ENCODE measurements around the gene FBXW4. TPM values are rescaled to one million over a fixed set of nuclear protein-coding genes. Genes with fewer than 3 reads are reported as not detected.
"Not testable (repeated sequence)": the region's sequence is repeated elsewhere in the genome, so short reads cannot be mapped to it uniquely, and the experiment has no call there.

The FBXW4 gene
- total RNA-seq, 1 donor from 2014 or later = 34.4 TPM

GRCh38 chr10:101602761-101603398 lies 92.1 kb downstream of the FBXW4 start:
- H3K27me3 Mint-ChIP-seq (ENCODE audit: low read depth) = no peaks in the 10 kb centered on the region
- no peaks in the 10 kb centered on the region for H3K4me1 Mint-ChIP-seq (ENCODE audit: low read depth)
- peaks cover 8% of the 10 kb centered on the region for H3K36me3 Mint-ChIP-seq (ENCODE audit: low read depth)
- DNase-seq (ENCODE audit: low spot score) = peak; percentile 46
- H3K9me3 Mint-ChIP-seq (ENCODE audit: low read depth) = no peaks in the 10 kb centered on the region
- peak; percentile 91 for TF ChIP-seq CTCF (IDR thresholded peaks at IDR 0.05)
- no peak overlapping the region for H3K4me3 Mint-ChIP-seq (ENCODE audit: unreplicated experiment)
- H3K27ac Mint-ChIP-seq (ENCODE audit: unreplicated experiment) = no peak overlapping the region

GRCh38 chr10:101601541-101601940 lies 93.4 kb downstream of the FBXW4 start:
- TF ChIP-seq CTCF (IDR thresholded peaks at IDR 0.05) = no peak
- DNase-seq (ENCODE audit: low spot score) = peak; percentile 32
- Mint-ChIP-seq H3K27ac (ENCODE audit: unreplicated experiment) (no peak overlapping the region), H3K4me1 (ENCODE audit: low read depth) (no peaks in the 10 kb centered on the region), H3K9me3 (ENCODE audit: low read depth) (no peaks in the 10 kb centered on the region), H3K27me3 (ENCODE audit: low read depth) (no peaks in the 10 kb centered on the region), H3K36me3 (ENCODE audit: low read depth) (peaks cover 5% of the 10 kb centered on the region), H3K4me3 (ENCODE audit: unreplicated experiment) (no peak overlapping the region)

DNA sequence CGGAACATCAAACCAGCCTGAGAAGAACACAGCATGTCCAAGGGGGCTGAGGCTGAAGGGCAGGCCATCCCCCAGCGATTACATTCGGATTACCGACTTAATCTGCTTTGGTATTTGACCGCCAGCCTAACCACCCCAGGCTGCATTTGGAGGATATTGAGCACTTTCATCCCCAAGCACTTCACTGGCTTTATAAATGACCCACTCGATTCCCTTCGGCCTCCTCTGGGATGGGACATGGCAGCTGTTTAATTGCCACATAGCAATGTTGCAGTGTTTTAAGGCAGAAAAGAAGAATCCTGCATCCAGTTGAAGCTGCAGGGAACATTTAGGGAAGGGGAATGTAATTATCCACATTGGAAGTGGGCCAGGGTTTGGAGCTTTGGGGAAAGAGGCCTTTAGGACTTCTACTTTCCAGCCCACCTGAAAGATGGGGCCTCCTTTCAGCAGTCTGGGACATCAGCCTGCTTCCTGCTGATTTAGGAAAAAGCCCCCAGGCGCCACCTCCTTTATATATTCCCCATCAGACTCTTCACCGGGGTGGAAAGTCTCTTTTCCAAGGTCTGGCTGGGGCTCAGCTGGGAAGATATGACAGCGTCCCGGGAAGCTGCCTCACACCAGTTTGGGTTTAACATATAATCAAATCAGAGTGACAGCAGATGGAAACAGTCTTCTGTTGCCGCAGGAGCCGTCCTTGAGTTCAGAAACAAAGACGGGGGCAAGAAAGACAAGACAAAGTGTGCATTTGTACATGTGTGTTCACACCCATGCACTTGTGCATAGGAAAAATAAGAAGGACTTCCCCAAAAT lies 97.7 kb downstream of the FBXW4 start:
- H3K9me3 Mint-ChIP-seq (ENCODE audit: low read depth) = no peaks in the 10 kb centered on the region
- no peak overlapping the region for H3K4me3 Mint-ChIP-seq (ENCODE audit: unreplicated experiment)
- H3K27me3 Mint-ChIP-seq (ENCODE audit: low read depth) = no peaks in the 10 kb centered on the region
- H3K4me1 Mint-ChIP-seq (ENCODE audit: low read depth) = no peaks in the 10 kb centered on the region
- no peaks in the 10 kb centered on the region for H3K36me3 Mint-ChIP-seq (ENCODE audit: low read depth)
- H3K27ac Mint-ChIP-seq (ENCODE audit: unreplicated experiment) = no peak overlapping the region
- TF ChIP-seq CTCF (IDR thresholded peaks at IDR 0.05) = no peak
- no peak for DNase-seq (ENCODE audit: low spot score)

- no peak overlapping the region for H3K27ac Mint-ChIP-seq (ENCODE audit: unreplicated experiment)
These were observed 99.2 kb downstream of the FBXW4 start for GRCh38 chr10:101595591-101596433.

DNA sequence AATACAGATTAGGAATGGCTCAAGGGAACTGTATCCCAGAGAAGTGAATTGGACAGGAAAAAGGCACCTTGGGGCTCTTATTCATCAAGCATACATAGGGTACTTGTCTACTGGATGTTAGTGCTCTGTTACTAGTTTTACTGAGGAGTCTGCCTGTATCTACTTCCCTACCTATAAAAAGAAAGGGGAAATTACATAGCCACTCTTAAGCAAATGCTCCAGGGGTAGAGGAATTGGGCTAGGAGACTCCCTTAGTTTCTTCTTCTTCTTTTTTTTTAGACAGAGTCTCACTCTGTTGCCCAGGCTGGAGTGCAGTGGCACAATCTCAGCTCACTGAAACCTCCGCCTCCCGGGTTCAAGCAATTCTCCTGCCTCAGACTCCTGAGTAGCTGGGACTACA lies 101.6 kb downstream of the FBXW4 start:
- not testable (repeated sequence) for H3K36me3 Mint-ChIP-seq (ENCODE audit: low read depth); H3K9me3 Mint-ChIP-seq (ENCODE audit: low read depth); H3K4me3 Mint-ChIP-seq (ENCODE audit: unreplicated experiment); H3K27me3 Mint-ChIP-seq (ENCODE audit: low read depth); DNase-seq (ENCODE audit: low spot score); H3K27ac Mint-ChIP-seq (ENCODE audit: unreplicated experiment)
- H3K4me1 Mint-ChIP-seq (ENCODE audit: low read depth) = peaks cover 11% of the 10 kb centered on the region

More at GRCh38 chr10:101595591-101596433, 99.2 kb downstream of the FBXW4 start:
- no peak for TF ChIP-seq CTCF (IDR thresholded peaks at IDR 0.05)
- H3K9me3 Mint-ChIP-seq (ENCODE audit: low read depth) = no peaks in the 10 kb centered on the region
- no peak overlapping the region for H3K4me3 Mint-ChIP-seq (ENCODE audit: unreplicated experiment)
- H3K36me3 Mint-ChIP-seq (ENCODE audit: low read depth) = no peaks in the 10 kb centered on the region
- no peak for DNase-seq (ENCODE audit: low spot score)
- H3K4me1 Mint-ChIP-seq (ENCODE audit: low read depth) = no peaks in the 10 kb centered on the region
- no peaks in the 10 kb centered on the region for H3K27me3 Mint-ChIP-seq (ENCODE audit: low read depth)
